NOMO-1 treated with DMSO at 0.1 percent for 48 hours (cell line): ENCODE data around the gene ALG2.

Experiments
- DNase-seq: peaks from one replicate; lab custom pipeline; 2025; ENCODE audit not compliant: unreplicated experiment; lab: John Stamatoyannopoulos, UW

ALG2 gene

DNA sequence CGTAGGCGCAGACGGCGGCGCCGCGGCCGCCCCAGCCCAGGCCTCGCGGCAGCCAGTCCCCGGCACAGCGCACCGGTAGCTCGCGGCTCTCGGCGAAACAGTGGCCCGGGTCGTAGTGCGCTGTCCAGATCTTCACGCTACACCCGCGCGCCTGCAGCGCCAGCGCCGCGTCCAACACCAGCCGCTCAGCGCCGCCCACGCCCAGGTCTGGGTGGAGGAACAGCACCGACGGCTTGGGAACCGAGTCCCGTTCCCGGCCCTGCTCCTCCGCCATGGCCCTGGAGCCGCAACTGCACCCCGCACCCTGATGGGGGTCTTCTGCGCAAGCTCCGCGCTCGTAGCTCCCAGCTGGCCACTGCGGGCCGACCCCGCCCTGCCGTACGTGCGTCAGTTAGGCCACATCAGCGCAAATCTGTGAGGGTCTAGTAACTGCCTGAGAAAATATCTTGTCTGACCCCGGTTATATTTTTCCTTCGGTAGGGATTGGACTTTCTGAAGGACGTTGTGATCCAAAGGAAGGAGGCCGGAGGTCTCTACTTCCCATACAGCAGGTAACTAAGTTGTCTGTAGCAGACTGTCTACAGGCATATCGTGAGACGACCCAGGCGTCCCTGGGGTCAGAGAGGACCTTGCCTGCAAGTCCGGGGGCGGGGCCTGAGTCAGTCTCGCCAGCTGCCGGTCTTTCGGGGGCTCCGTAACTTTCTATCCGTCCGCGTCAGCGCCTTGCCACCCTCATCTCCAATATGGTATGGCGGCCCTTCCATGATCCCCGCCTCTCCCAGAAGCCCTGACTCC lies at the start of gene ALG2, which contains the start of gene SEC61B:
TSS of gene ALG2 (minus strand) at position 322 of the 795 bp plus-strand sequence. CDS start at position 274, 48 bp downstream.
TSS of gene SEC61B (plus strand) at position 662 of the 795 bp plus-strand sequence. CDS start at position 744, 82 bp downstream.
- DNase-seq, result peak; percentile 91

GRCh38 chr9:99270491-99270890 lies 48.7 kb upstream of the ALG2 start:
- no peak for DNase-seq

- no peak for DNase-seq
Measured at GRCh38 chr9:99269416-99269815, 47.7 kb upstream of the ALG2 start.

DNA sequence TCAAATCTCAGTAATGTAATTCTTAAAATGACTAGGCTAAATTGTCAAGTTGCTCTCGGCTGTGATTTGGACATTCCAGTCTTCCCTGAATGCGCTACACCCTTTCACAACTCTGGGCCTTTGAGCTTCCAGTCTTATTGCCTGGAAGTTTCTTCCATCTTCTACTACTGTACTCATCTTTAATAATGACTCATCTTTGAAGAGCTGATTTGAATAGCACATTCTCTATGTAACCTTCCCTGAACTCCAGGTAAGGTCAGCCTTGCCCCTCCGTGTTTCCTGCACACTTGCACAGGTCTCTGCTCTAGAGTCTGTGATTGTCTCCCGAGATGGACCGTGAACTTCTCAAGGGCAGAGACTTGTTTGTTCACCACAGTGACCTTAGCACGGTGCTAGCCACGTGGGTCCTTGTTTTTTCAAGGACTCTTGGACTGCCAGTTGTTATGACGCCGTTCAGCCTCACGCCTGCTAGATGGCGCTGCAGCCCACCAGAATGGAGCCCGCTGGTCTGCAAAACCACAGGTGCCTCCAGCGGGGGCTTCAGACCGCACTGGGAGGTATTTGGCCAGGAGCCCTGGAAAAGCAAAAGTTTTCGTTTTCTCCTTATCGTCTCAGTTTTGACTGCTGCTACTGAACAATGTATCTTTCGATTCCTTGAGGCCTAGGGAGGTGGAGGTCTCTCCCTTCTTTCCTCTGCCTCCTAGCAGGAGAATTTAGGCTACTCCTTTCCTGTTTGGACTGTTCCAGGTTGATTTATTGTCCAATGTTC lies 44.7 kb upstream of the ALG2 start:
- DNase-seq, result peak; percentile 42

GRCh38 chr9:99265691-99266090 lies 43.9 kb upstream of the ALG2 start:
- no peak for DNase-seq

DNA sequence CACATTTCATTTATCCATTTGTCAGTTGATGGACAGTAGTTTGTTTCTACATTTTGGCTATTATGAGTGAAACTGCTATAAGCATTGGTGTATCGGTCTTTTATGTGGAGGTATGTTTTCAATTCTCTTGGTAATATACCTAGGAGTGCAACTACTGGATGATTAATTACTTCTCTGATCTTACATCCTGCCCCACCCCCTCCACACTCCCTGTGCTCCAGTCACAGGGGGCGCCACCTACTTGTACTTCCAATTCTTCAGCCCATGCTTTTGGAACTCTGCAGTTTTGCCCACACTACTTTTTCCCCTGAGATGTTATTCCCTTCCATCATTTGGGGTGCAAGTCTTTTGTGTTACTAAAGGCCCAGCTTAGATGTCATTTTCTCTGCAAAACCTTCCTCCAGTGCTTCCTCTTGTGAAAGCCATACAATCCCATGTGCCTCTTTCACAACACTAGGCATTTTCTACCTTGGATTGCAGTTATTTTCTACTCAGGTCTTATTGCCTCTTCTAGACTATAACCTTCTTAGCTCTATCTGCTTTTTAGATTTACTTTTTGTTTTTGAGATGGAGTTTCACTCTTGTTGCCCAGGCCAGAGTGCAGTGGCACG lies 42.4 kb upstream of the ALG2 start:
- DNase-seq, result peak; percentile 3

GRCh38 chr9:99262949-99263418 lies 41.2 kb upstream of the ALG2 start:
- DNase-seq, result peak; percentile 11

GRCh38 chr9:99261923-99262322 lies 40.2 kb upstream of the ALG2 start:
- DNase-seq, result no peak

- no peak for DNase-seq
Measured at GRCh38 chr9:99259231-99259918, 37.6 kb upstream of the ALG2 start.

GRCh38 chr9:99257723-99258389 lies 36.1 kb upstream of the ALG2 start:
- no peak for DNase-seq

DNA sequence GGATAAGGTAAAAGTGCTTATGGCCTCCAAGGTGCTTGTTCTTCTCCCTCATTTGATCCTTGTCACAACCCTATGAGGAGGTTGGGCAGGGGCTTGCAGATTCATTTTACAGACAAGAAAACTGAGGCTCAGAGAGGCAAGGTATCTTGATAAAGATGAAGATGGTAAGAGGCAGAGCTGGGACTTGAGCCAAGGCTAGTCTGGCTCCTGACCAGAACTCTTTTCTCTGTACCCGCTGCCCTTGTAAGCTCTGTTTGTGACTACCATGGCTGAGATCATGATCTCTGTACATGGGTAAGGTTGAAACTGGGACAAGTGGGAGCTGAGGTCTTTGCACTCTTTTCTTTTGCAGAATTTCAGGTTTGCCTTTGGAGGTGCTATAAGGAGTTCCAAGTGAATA lies 33.9 kb upstream of the ALG2 start:
- no peak for DNase-seq

- no peak for DNase-seq
Measured at GRCh38 chr9:99253772-99254431, 32.2 kb upstream of the ALG2 start.

GRCh38 chr9:99253134-99253533 lies 31.4 kb upstream of the ALG2 start:
- no peak for DNase-seq

DNA sequence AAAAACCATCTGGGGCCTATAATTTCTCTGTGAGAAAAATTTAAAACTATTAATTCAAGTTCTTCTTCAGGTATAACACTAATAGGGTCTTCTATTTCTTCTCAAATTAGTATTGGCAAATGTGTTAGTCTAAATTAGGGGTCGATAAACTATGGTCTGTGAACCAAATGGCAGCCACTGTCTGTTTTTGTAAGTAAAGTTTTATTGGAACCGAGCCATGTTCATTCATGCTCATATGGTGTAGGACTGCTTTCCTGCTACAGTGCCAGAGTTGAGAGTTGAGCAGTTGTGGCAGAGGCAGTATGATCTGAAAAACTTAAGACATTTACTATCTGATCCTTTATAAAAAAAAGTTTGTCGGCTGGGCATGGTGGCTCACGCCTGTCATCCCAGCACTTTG lies 29.4 kb upstream of the ALG2 start:
- no peak for DNase-seq

DNA sequence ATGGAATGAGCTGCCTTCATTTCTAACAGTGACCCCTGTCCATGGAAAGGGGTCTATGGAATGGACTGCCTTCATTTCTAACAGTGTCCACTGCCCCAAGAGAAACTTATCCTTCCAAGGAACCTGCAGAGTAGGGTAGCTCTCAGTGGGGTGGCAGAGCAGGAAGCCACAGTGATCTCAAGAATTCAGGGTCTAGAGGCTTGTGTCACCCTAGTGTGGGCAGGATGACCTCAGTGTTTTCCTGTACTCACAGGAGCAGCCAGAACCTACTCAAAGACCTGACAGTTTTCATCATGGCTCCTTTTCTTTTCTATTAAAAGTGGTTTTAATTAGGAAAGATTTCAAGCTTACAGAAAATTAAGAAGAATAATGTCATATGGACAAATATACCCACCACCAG lies 27.9 kb upstream of the ALG2 start:
- DNase-seq, result no peak

GRCh38 chr9:99244344-99245260 lies 22.9 kb upstream of the ALG2 start:
- peak; percentile 85 for DNase-seq

DNA sequence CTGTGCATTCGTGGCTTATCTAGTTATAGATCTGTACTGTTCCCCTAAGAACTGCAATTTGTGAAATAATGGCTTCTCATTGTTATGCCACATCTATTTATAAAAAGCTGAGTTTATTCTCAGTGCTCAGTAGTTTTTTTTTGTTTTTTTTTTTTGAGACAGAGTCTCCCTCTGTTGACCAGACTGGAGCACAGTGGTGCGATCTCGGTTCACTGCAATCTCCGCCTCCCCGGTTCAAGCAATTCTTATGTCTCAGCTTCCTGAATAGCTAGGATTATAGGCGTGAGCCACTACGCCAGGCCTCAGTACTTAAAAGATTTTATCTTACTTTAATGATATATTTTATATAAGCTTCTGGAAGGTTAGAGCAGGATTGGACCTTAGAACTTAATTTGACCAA lies 19.4 kb upstream of the ALG2 start:
- no peak for DNase-seq

DNA sequence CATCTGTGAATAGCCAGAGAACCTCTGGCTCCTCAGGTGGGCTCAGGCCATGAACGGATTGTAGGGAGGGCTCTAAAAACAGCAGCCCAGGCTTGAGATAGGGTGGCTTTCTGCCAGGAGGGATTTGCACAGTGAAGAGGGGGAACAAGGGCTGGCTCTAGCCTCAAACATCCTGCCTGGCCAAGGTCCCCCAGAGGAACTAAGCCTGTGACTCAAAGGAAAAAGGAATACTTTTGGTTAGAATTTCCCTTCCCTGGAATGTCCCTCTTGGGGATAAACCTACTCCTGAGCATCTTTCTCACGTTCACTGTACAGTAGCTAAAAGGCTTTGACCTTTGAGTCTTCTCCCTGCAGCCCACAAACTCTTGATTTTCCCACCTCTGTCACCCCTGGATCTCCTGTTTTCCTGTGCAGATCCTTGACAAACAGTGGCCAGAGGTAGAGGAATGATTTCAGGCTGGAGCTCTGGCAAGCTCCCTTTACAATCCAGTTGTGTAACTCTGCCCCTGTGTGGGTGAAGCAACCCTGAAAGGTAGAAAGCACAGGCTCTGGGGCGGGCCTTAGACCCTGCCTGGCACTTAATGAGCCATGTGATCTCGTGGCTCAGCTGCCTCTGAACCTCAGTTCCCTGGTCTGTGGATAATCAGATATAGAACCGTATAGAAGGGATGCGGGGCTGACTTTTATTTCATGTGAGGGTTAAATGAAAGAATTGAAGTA lies 17.8 kb upstream of the ALG2 start:
- no peak for DNase-seq
